Activated T-helper 9 cell treated with anti-CD3 and anti-CD28 coated beads, Interleukin-2, amount 50 U/mL, for 16 hours (primary cell): Measurements from ENCODE around the gene SRSF4.
"Not testable (repeated sequence)": the region's sequence is repeated elsewhere in the genome, so short reads cannot be mapped to it uniquely, and the experiment has no call there.

ENCODE experiments used
- DNase-seq: peaks from one replicate; pipeline ENCODE4 v3.0.0-alpha.2; 2020; ENCODE audit warnings: low read depth

The SRSF4 gene

GRCh38 chr1:29124366-29125236 is 57.1 kb downstream of the SRSF4 start:
- DNase-seq = peak; percentile 29

- DNase-seq = no peak
These were observed 57.8 kb downstream of the SRSF4 start, which contains the start of gene TMEM200B for GRCh38 chr1:29123887-29124365. TMEM200B (minus strand) TSS chr1:29123903; CDS start chr1:29121828, 2,075 bp downstream.

- DNase-seq = no peak
These were observed 58.4 kb downstream of the SRSF4 start for GRCh38 chr1:29123053-29123886.

DNA sequence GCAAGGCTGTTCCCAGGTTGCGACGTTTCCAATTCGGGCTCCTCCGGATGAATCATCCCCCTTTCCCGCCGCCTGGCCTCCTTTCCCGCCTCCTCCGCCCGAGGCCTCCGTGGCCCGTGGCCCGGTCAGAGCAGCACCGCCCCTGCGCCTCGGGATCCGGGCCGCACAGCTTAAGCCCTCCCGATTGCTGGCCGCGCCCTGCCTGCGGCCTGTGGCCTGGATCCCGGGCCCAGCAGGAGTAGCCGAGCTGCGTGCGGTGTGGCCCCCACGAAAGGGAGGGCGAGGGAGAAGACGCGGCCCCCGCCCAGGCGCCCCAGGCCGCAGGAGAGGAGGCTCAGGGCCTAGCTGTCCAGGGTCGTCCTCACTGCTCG is 59.0 kb downstream of the SRSF4 start:
- no peak for DNase-seq

GRCh38 chr1:29121936-29122681 is 59.6 kb downstream of the SRSF4 start:
- no peak for DNase-seq

DNA sequence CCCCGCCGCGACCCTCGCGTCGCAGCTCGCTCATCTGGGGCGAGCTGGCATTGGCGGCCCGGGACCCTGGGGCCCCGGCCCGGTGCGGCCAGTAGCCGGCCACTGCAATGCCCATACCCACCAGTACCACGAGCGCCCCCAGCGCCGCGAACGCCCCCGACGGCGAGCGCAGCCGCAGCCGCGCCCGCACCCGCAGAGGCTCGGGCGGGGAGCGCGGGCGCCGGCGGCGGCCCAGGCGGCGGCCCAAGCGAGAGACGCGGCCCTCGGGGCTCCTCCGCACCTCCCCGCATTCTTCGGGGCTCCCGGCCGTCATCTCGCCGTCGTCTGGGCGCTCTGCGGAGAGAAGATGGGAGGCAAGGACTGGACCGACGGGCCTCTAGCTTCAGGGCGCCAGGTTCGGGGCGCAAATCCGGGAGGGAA is 60.2 kb downstream of the SRSF4 start:
- DNase-seq = no peak

GRCh38 chr1:29120947-29121485 is 60.7 kb downstream of the SRSF4 start:
- peak; percentile 48 for DNase-seq

DNA sequence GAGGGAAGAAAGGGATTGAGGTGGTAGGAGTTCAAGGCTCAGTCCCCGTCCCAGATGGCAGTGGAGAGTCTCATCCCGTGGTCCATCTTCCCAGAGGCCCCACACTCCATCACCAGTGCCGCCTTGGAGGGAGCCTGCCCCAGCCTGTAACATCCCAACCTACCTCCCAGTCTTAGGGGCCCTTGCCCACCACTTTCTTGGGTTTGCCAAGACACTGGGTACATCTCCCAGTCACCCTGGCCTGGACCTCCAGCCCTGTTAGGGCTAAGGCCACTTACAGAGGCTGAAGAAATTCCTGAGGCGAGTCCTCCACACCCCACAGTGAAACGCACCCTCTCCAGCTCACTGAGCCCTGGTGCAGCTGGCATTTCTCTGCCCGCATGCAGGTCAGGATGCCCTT is 61.3 kb downstream of the SRSF4 start:
- DNase-seq = no peak

DNA sequence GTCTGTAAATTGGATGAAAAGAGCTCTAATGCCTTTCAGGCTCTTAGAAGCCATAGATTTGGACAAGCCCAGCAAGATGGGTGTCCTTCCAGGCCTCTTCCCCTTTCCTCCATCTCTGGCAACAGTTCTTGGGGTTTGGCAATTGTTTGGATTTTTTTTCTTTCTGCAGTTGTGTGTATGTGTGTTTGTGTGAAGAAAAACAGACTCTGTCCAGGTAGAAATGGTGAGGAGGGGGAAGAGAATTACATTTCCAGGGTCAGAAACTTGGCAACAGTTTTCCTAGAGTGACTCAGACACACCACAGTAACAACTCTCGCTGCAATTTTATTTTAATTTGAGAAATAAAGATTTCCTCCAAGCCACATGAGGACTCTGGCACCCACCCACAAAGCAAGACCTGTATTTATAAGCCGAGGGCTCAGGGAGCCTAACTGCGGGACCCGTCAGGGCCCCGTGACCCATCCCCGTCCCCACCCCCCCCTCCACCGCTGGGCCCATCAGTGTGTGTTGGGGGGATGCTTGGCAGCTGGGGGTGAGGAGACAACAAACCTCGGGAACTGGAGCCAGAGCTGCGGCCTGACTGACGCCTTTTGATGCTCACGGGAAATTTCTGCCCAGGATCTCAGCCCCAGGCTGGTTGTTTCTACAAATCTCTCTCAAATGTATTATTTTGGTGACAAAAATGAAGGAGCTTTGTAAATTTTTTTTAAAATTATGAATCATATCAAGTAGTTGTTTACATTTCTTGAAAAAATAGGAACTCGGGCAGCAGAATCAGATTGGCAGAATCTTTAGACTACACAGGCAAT is 62.4 kb downstream of the SRSF4 start:
- no peak for DNase-seq

DNA sequence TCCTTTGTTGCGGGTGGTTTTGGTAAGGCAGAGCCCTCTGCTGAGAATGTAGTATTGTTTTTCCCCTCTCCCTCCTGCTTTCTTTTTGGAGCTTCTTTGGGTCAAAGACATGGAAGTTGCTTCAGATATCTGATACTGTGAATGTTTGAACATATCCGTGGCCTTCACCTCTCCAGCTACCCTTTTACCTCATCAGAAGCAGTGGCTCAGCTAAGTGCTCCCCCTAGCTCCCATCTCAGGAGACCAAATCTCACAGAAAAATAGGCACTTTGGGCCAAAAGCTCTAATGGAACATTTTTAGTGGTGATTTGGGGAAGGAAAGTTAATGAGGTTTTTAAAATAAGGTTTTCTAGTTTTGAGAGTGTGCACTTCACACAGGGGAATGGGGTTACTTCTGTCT is 64.3 kb downstream of the SRSF4 start:
- DNase-seq = no peak

GRCh38 chr1:29114654-29115053 is 67.0 kb downstream of the SRSF4 start:
- no peak for DNase-seq

GRCh38 chr1:29113413-29114117 is 68.1 kb downstream of the SRSF4 start:
- DNase-seq = no peak

DNA sequence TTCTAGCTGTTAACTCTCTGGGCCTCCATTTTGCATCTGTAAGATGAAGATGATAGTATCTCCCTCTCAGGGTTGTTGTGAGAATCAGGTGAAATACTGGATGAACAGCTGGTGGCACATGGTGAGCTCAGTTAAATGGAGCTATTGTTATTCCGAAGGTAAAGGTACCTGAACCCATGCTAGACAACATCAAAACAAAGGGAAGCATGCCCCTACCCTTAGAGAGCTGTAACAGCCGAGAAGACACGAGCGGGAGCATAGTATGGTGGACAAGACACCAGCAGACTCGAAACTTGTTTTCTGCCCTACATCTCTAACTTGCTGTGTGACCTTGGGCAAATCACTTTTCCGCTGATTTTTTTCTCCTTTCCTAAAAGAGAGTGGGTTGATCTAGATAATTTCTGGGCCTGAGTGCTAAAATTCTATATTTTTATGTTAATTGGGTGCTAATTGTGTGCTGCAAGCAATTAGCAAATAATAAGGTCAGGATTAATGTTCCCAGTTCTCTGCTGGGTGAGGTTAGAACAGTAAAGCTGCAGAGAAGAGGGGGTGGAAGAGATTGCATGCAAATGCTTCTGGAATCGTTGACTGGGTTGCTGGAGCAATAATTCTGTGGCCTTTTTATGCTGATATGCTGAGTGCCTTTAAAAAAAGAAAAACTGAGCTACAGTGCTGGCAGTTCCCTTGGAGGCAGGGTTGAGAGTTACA is 68.8 kb downstream of the SRSF4 start:
- DNase-seq = no peak

DNA sequence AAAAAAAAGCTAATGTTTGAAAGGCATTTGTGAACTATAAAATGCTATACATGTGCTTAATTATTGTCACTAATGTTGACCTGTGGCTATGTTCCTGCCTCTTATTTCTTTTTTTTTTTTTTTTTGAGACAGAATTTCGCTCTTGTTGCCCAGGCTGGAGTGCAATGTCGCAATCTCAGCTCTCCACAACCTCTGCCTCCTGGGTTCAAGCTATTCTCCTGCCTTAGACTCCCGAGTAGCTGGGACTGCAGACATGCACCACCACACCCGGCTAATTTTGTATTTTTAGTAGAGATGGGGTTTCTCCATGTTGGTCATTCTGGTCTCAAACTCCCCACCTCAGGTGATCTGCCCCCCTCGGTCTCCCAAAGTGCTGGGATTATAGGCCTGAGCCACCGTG is 73.7 kb downstream of the SRSF4 start:
- DNase-seq = not testable (repeated sequence)

- DNase-seq = no peak
These were observed 75.9 kb downstream of the SRSF4 start for GRCh38 chr1:29105822-29106221.

DNA sequence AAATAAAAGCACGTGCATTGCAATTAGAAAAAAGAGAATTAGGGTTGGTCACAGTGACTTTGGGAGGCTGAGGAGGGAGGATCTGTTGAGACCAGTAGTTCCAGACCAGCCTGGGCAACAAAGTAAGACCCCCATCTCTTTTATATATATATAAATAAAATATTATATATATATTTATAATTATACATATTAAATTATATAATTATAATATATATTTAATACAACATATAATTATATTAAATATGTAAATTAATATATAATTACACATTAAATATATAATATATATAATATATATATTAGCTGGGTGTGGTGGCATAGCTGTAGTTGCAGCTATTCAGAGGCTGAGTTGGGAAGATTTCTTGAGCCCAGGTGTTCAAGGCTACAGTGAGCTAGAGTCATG is 81.2 kb downstream of the SRSF4 start:
- no peak for DNase-seq

DNA sequence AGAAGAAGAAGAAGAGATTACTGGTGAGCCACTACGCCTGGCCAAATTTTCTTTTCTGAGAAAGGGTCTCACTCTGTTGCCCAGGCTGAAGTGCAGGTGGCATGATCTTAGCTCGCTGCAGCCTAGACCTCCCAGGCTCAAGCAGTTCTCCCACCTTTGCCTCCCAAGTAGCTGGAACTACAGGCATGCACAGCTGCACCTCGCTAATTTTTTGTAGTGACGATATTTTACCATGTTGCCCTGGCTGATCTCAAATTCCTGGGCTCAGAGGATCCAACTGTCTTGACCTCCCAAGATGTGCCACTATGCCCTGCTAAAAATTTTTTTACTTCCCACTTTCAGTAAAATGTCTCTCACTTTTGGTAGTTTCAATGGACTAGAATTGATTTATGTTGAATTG is 82.4 kb downstream of the SRSF4 start:
- no peak for DNase-seq
